MV-4-11 (cell line): ENCODE measurements around the gene RNF225.
"Not testable (repeated sequence)": the region's sequence is repeated elsewhere in the genome, so short reads cannot be mapped to it uniquely, and the experiment has no call there.

Experiments used
- DNase-seq: peaks from one replicate; lab custom pipeline; 2025; lab: John Stamatoyannopoulos, UW

The RNF225 gene

GRCh38 chr19:58387338-58388174 is 7.9 kb upstream of the RNF225 start:
- DNase-seq = no peak

- DNase-seq = no peak
Observed at GRCh38 chr19:58388175-58388526, 7.3 kb upstream of the RNF225 start.

- no peak for DNase-seq
Observed at GRCh38 chr19:58392945-58393724, 2.3 kb upstream of the RNF225 start.

GRCh38 chr19:58393725-58394033 is 1.8 kb upstream of the RNF225 start:
- no peak for DNase-seq

- DNase-seq = no peak
Observed at GRCh38 chr19:58394821-58395219, 636 bp upstream of the RNF225 start.

GRCh38 chr19:58395979-58396627 is 647 bp downstream of the RNF225 start:
- no peak for DNase-seq

- DNase-seq = no peak
Observed at GRCh38 chr19:58396691-58397532, 1.5 kb downstream of the RNF225 start.

GRCh38 chr19:58397533-58398037 is 2.1 kb downstream of the RNF225 start:
- no peak for DNase-seq

GRCh38 chr19:58398087-58398486 is 2.6 kb downstream of the RNF225 start:
- DNase-seq = no peak

- DNase-seq = no peak
Observed at GRCh38 chr19:58398545-58398944, 3.1 kb downstream of the RNF225 start.

- no peak for DNase-seq
Observed at GRCh38 chr19:58399903-58400302, 4.4 kb downstream of the RNF225 start.

GRCh38 chr19:58400316-58400915 is 5.0 kb downstream of the RNF225 start:
- no peak for DNase-seq

GRCh38 chr19:58400916-58401839 is 5.7 kb downstream of the RNF225 start:
- peak; percentile 100 for DNase-seq

GRCh38 chr19:58401840-58402421 is 6.5 kb downstream of the RNF225 start:
- DNase-seq = no peak

- DNase-seq = not testable (repeated sequence)
Observed at GRCh38 chr19:58403920-58404478, 8.5 kb downstream of the RNF225 start.

- no peak for DNase-seq
Observed at GRCh38 chr19:58406818-58407657, 11.6 kb downstream of the RNF225 start.

GRCh38 chr19:58407658-58408151 is 12.2 kb downstream of the RNF225 start:
- DNase-seq = no peak
